ENCODE data around the gene FZD7. TPM values are rescaled to one million over a fixed set of nuclear protein-coding genes. Genes with fewer than 3 reads are reported as not detected.

FZD7 gene
- total and polyA plus RNA-seq, 7 donors, result 0.23 to 51.2 (median 37.9) TPM

- 81 to 88% methylated on average over 7 of the region's 7 CpGs for WGBS, 2 donors
- no peak overlapping the region for H3K27ac ChIP-seq
Observed at GRCh38 chr2:202007015-202007982, 26.4 kb upstream of the FZD7 start.

DNA sequence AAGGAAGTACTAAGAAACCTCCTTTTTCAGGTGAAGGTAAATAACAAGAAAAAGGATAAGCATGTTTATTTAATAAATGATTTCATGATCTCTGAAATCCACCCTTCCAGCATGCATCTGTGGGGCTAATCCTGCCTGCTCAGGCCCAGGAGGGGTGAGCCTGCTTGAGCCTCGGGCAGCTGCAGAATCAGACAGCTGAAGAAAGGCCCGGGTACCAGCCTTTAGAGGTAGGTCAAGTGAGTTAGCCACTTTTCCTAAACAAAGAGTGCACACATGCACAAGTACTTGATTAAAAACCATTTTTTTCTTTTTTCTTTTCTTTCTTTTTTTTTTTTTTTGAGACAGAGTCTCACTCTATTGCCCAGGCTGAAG, 25.7 kb upstream of the FZD7 start:
- H3K4me1 ChIP-seq, result peaks cover 0 to 8% (median 2%) of the 10 kb centered on the region in 4 donors
- 66 to 93% methylated on average over 2 of the region's 2 CpGs for WGBS, 2 donors
- no peak overlapping the region for H3K4me3 ChIP-seq
- H3K27me3 ChIP-seq, result no peaks in the 10 kb centered on the region
- H3K27ac ChIP-seq, result no peak overlapping the region
- TF ChIP-seq CTCF (IDR thresholded peaks at IDR 0.05), result no peak
- TF ChIP-seq POLR2A (IDR thresholded peaks at IDR 0.05), result no peak
- no peak for TF ChIP-seq EP300 (IDR thresholded peaks at IDR 0.05)
- intact Hi-C loops (cut with DNase I), result no loop called here
- no peaks in the 10 kb centered on the region for H3K36me3 ChIP-seq
- no peaks in the 10 kb centered on the region for H3K9me3 ChIP-seq
- no peak for DNase-seq

More at GRCh38 chr2:202007015-202007982, 26.4 kb upstream of the FZD7 start:
- intact Hi-C loops (cut with DNase I), result no loop called here
- no peaks in the 10 kb centered on the region for H3K27me3 ChIP-seq
- peaks cover 0 to 8% (median 2%) of the 10 kb centered on the region in 4 donors for H3K4me1 ChIP-seq
- no peak for DNase-seq
- TF ChIP-seq POLR2AphosphoS5 (IDR thresholded peaks at IDR 0.05) (no peak), CTCF (IDR thresholded peaks at IDR 0.05) (no peak), EP300 (IDR thresholded peaks at IDR 0.05) (no peak), POLR2A (IDR thresholded peaks at IDR 0.05) (no peak)
- H3K9me3 ChIP-seq, result no peaks in the 10 kb centered on the region
- H3K36me3 ChIP-seq, result no peaks in the 10 kb centered on the region
- H3K4me3 ChIP-seq, result no peak overlapping the region

DNA sequence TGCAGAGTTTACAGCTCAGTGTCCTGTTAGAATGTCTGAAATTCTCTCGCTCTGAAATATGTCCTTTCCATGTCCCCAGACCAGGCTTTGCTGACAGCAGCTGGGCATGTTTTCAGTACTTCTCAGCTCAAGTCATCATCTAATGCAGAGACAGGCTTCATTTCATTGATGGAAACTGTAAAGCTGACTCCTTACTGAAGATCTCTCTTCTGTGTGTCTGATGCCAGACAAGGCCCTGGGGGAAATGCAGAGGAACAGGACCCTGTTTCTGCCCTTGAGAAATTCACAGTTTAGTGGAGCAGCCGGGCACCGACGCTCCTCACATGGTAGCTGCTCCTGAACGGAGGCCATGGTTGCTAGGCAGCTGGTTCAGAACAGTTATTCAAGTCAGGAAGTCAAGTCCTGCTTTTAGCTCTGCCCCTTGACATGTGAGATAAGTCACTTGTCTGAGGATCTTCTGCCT, 24.6 kb upstream of the FZD7 start:
- peak overlapping the region in 2 of 4 donors; percentile 26 to 60 for H3K27ac ChIP-seq
- no peaks in the 10 kb centered on the region for H3K27me3 ChIP-seq
- H3K9me3 ChIP-seq, result no peaks in the 10 kb centered on the region
- 82 to 83% methylated on average over 5 of the region's 5 CpGs for WGBS, 2 donors
- peaks cover 0 to 8% (median 2%) of the 10 kb centered on the region in 4 donors for H3K4me1 ChIP-seq
- no peak for DNase-seq
- intact Hi-C loops (cut with DNase I), result no loop called here
- H3K4me3 ChIP-seq, result no peak overlapping the region
- no peaks in the 10 kb centered on the region for H3K36me3 ChIP-seq
- TF ChIP-seq POLR2A (IDR thresholded peaks at IDR 0.05), result no peak
- no peak for TF ChIP-seq EP300 (IDR thresholded peaks at IDR 0.05)
- TF ChIP-seq CTCF (IDR thresholded peaks at IDR 0.05), result no peak
- no peak for TF ChIP-seq POLR2AphosphoS5 (IDR thresholded peaks at IDR 0.05)

DNA sequence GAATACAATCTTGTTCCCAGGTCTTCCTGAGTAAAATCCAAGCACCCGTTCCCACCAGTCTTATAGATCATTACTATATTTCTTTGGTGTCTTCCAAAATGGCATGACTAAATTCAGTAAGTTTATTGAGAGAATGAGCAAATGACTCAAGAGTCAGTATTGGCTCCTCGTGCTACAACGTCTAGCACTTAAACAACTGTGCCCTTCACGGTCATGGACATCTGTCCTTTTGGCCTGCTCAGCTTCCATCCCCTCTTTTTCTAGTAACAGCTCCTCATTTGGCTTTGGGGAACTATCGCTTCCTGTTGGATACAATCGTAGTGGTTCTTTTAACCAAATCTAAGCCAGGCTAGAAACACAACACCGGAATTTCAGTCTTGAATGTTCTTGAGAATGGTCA, 24.1 kb upstream of the FZD7 start:
- H3K9me3 ChIP-seq, result no peaks in the 10 kb centered on the region
- no peak overlapping the region for H3K4me3 ChIP-seq
- intact Hi-C loops (cut with DNase I), result no loop called here
- no peak for DNase-seq
- TF ChIP-seq POLR2A (IDR thresholded peaks at IDR 0.05), result no peak
- TF ChIP-seq CTCF (IDR thresholded peaks at IDR 0.05), result no peak
- no peak for TF ChIP-seq POLR2AphosphoS5 (IDR thresholded peaks at IDR 0.05)
- no peak for TF ChIP-seq EP300 (IDR thresholded peaks at IDR 0.05)
- WGBS, 2 donors, result 89 to 91% methylated on average over 7 of the region's 7 CpGs
- no peaks in the 10 kb centered on the region for H3K36me3 ChIP-seq
- no peaks in the 10 kb centered on the region for H3K27me3 ChIP-seq
- peak overlapping the region in 2 of 4 donors; percentile 26 to 60 for H3K27ac ChIP-seq
- H3K4me1 ChIP-seq, result peaks cover 0 to 8% (median 2%) of the 10 kb centered on the region in 4 donors
